ENCODE data around the gene NEU4.
"Not testable (repeated sequence)": the region's sequence is repeated elsewhere in the genome, so short reads cannot be mapped to it uniquely, and the experiment has no call there.

The NEU4 gene

DNA sequence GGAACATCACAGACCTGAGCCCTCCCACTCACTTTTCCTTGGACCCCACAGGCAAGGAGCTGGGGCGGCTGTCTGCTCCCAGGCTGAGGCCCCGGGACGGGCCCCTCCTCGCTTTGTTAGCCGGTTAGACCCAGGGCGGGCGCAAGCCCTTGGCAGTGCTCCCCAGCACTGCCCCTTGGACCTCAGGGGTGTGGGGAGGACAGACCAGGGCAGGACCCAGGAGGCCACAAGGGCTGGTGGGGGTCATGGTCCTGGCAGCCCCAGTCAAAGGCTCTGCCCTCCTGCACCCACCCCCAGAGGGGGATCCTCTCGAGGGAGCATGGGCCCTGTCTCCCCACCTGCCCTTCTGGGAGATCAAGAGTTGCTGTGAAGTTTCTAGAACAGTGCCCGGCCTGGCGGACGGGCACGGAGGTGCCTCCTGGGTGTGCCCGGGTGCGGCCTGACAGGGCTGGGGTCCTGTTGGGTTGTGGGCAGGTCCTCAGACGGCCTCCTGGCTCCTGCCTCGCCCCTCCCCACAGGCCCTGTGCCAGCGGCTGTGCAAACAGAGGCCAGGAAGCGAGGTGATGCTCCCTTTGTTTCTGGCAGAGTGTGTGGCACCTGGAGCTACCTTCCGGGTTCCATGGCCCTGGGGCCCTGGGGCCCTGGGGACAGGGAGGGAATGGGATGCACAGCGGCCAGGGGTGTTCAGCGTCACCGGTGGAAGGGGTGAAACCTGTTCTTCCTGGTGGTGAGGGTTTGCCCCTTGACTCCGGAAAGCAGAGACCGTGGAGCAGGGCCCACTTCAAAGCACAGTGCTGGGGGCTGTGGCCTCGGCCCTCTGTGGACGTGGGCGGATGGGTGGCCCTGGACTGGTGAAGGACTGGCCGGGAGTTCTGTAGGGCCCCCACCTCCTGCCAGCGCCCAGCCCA, 35.2 kb upstream of the NEU4 start:
- in situ Hi-C loops (cut with HindIII; ENCODE audit: low pct_ligation_motif_present, low pct_unique_long_range_greater_than_20kb, low sequenced_read_pairs), result no loop called here
- no peak for DNase-seq

DNA sequence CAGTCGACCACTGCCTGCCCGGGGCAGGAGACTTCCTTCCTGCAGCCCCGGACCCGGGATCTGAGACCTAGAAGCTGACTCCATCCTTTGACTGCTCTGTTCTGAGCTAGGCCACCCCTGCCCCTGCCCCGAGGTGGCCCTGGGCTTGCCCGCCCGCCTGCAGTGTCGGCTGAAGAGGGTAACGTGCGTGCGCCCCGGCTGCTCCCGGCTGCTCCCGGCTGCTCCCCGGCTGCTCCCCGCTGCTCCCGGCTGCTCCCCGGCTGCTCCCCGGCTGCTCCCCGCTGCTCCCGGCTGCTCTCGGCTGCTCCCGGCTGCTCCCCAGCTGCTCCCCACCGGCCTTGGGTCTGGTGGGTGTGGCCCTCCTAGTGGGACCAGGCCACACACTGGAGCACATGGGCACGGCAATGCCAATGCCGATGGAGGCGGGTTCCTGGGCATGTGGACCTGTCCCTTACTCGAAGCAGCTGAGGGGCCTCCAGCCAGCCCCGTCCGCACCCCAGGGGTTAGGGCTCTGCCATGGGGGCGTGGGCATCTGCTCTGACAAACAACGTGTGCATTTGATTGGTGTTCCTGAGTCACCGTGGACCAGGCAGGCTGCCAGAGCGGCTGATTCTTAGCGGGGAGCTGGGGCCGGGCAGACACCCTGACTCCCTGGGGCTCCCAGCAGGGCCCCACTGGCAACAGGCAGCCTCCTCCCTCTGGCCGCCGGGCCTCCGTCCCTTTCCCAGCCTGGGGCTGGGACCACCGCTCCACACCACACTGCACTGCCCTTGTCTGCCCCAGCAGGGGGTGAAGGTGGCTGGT, 34.4 kb upstream of the NEU4 start:
- DNase-seq, result peak; percentile 70

DNA sequence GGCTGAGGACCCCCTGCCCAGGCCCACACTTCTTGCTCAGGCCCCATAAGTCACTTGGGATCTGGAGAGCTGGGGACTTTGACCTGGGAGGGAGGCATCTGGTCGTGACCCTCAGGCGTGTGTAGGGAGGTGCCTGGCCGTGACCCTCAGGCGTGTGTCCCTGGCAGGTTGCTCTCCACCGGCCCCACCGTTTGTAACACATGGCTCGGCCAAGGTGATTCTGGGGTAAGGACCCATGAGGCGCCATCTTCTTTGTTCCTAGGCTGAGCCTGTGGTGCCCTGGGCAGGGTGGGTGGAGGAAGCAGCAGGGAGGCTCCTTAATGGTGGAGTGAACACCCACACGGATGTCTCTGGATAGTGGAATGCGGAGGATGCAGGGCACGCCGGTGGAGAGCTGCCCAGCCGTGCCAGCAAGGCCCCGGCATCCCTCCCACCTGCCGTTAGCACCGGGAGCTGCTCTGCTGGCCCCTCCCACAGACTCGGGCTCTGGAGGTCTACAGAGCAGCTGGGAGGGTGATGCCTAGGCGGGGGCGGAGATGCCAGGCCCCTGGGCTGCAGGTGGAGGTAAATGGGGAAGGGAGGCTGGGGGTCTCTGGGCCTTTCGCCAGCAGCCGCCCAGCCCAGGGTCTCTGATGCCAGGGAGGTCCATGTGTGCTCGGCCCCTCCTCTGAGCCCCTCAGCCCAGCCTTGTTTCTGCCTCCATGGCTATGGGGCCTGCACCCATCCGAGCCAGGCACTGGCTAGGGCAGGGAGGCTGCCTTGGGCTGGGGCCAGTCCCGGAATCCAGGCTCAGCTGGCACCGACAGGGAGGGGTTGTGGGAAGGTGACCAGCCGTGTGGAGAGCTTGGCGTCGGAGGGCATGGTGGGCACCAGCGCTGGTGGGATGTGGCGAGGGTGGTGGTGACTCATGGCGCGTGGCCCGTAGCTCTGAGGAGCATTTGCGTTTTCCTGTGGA, 33.5 kb upstream of the NEU4 start:
- peak; percentile 10 for DNase-seq
- in situ Hi-C loops (cut with HindIII; ENCODE audit: low pct_ligation_motif_present, low pct_unique_long_range_greater_than_20kb, low sequenced_read_pairs), result no loop called here

More for the DNA sequence above, 34.4 kb upstream of the NEU4 start:
- in situ Hi-C loops (cut with HindIII; ENCODE audit: low pct_ligation_motif_present, low pct_unique_long_range_greater_than_20kb, low sequenced_read_pairs), result no loop called here

DNA sequence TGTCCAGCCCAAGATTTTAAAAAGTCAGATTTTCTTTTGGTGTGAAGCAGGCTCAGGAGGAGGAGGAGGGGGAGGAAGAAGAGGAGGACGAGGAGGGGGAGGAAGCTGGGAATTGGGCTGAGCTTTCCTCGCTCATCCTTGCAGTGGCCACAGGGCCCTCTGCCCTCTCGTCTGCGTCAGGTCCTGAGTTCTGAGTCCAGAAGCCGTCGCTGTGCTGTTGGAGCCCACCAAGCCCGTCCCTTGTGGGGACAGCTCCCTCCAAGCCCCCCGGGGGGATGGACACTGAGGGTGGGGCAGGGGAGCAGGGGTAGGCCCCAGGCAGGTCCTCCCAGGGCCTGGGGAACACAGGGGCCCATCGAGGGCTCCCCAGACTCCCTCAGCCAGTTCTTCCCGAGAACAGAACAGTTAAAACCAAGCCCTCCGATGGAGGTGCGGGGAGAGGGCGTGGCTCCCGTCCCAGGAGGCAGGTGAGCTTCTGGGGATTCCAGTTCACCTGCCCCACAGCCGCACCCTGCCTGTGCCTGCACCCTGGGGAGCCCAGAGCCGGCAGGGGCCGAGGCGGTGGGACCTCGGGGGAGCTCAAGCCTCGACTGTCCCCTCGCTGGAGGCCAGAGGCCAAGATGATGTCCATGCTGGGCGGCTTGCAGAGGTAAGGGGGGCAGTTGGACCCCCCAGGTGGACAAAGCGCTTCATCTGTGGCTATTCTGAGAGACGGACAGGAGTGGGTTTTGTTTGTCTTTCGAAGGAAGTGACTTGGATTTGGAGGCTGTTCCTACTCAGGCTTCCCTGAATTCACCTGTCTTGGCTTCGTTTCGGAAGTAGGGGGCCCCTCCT, 32.4 kb upstream of the NEU4 start, which contains the start of gene GAL3ST2:
GAL3ST2 (plus strand) TSS at position 487 of the 834 bp plus-strand sequence; CDS start at position 621, 134 bp downstream.
- in situ Hi-C loops (cut with HindIII; ENCODE audit: low pct_ligation_motif_present, low pct_unique_long_range_greater_than_20kb, low sequenced_read_pairs), result no loop called here

DNA sequence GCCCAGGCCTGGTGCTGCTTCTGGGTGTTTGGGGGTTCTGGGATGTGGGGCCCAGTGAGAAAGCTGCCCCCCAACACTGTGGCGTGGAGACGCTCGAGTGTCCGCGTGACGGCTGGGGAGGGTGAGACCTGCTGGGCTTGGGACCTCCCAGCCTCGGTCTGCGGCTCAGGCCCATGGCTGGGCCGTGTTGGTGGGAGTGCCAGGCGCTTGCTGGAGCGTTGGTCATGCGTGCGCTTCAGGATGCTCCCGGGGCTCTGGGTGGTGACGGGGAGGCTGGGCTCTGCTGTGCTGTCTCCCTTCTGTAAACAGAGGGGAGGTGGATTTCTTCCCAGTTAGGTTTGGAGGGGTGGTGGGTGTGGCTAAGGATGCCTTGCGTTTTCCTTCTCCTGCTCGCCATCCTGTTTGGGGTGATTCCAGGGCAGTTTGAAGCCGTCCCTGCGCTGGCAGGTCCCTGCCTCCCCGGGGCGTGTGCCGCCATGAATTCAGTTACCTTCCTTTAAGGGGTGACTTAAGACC, 31.8 kb upstream of the NEU4 start:
- DNase-seq, result no peak
- in situ Hi-C loops (cut with HindIII; ENCODE audit: low pct_ligation_motif_present, low pct_unique_long_range_greater_than_20kb, low sequenced_read_pairs), result no loop called here

More for the DNA sequence above, 32.4 kb upstream of the NEU4 start, which contains the start of gene GAL3ST2:
- no peak for DNase-seq

DNA sequence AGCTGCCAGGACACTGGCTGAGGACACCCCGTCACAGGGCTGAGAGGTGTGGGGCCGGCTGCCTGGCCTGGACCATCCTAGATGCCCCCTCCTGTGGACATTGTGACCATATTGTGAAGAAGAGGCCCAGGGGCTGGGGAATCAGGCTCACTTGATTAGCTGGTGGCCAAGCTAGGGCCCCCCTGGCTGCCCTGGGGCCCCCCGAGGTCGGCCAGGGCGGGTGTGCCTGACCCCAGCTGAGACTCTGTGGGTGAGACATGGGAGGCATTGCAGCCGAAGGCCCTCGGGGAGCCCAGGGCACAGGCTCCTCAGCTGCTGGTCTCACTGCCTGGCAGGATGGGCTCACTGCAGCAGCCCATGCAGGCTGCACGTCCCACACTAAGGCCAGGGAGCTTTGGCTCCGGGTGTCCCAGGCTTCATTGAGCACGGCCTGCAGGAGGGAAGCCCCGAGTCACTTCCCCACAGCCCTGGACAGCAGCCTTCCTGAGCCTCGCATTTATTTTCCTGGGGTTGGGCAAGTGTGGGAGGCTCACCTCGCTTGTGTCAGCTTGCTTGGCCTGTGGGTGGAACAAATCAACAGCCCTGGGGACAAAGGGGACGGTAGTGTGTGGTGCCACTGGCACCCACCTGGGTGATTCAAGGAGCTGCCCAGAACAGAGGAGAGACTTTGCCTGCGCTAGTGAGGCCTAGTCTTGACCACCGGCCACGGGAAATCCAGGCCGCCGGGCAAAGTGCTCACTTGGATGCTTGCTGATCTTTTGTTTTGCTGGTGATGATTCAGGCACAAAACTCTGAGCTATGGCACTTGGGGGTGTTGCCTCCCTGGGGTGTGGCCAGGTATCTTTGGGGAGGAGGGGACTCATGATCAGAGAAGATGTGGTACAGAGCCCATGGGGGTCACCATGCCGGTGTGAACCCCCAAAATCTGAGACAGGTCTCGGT, 31.0 kb upstream of the NEU4 start:
- in situ Hi-C loops (cut with HindIII; ENCODE audit: low pct_ligation_motif_present, low pct_unique_long_range_greater_than_20kb, low sequenced_read_pairs), result no loop called here
- DNase-seq, result no peak

DNA sequence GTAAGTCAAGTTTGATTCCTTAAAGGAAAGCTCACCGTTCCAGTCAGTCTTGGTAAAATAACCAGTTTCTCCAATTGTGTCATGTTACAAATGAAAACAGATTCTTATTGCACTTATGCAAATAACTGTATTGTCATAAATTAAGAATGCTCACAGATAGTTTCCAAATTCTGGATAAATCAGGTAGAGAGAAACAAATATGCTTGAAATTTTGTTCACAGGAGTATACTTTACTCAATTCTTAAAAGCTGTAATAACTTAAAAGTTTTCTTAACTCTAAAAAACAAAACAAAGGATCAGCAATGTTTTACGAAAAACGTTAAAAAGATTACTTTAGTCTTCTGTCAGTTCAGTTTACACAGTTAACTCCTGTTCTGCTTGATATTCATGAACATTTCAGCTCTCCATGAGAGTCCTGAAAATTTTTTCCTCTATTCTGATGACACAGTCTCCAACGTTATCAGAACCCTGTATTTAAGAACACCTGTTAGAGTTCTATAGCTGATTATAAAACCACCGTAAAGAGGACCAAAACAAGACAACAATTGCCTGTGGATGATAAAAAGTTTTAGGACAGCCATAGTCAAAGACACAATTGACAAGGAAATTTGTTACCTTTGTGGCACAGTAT, 27.9 kb upstream of the NEU4 start:
- no peak for DNase-seq
- in situ Hi-C loops (cut with HindIII; ENCODE audit: low pct_ligation_motif_present, low pct_unique_long_range_greater_than_20kb, low sequenced_read_pairs), result no loop called here

DNA sequence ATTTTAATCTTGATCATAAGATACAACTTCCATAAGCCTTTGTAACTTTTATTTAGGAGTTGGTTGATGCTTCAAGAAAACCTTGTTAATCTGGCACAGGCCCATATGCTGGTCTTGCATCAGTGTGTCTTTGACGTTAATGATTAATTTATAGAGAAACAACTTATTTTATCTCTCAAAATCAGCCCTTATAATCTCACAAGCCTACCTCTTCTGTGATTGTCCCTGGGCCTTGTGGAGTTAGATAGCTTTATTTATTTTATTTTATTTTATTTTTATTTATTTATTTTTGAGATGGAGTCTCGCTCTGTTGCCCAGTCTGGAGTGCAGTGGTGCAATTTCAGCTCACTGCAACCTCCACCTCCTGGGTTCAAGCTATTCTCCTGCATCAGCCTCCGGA, 26.9 kb upstream of the NEU4 start:
- DNase-seq; in situ Hi-C loops (cut with HindIII; ENCODE audit: low pct_ligation_motif_present, low pct_unique_long_range_greater_than_20kb, low sequenced_read_pairs): not testable (repeated sequence)

DNA sequence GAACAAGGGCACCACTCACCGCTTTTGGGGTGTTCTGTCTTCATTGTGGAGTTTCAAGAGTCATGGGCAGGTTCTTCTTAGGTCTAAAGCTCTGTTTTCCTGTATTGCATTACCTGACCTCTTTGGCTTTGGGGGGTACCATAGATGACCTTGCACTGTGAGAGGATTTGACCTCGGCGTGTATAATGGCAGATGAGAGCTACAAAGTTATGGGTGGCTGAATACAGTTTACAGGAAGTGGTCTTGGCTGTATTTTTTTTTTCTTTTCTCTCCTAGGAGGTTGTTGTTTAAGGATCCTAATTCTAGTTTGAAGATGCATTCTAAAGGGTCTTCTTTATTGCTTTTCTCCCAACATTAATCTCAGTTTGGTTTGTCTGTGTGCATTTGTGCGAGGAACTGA, 20.9 kb upstream of the NEU4 start:
- DNase-seq, result no peak
- in situ Hi-C loops (cut with HindIII; ENCODE audit: low pct_ligation_motif_present, low pct_unique_long_range_greater_than_20kb, low sequenced_read_pairs), result no loop called here

DNA sequence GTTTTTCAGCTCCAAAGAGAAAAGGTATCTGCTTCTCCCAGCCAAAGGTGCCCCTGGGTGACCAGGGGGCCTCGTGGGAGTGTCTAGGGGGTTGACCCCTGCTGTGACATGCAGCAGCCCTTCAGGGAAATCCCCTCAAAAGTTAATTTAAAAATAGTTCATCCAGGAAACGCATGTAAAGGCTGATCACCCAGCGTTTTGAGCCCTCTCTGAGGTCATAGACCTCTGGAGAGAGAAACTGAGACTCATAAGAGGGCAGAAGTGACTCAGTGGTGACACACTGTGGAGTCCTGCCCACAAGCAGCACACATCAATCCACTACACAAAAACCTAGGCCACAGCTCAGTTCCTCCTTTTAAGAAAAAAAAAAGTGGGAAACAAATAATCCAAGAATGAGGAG, 20.4 kb upstream of the NEU4 start:
- in situ Hi-C loops (cut with HindIII; ENCODE audit: low pct_ligation_motif_present, low pct_unique_long_range_greater_than_20kb, low sequenced_read_pairs), result no loop called here
- DNase-seq, result no peak

DNA sequence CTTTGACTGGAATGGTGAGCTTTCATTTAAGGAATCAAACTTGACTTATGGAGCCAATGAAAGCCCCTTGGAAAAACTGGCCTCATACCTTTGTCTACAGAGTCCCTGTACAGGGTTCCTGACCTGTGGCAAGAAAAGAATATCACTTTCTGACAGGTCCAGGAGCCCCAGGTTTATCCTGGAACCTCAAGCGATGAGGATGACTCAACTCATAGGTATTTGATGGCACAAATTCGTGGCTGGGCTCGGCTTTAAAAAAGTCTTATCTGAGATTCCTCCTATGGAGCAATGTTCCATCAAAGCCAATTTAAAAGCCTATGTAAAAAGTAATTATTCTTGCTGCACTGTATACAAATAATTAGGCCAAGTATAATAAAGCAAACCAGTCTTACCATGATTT, 17.6 kb upstream of the NEU4 start:
- DNase-seq, result peak; percentile 17
- in situ Hi-C loops (cut with HindIII; ENCODE audit: low pct_ligation_motif_present, low pct_unique_long_range_greater_than_20kb, low sequenced_read_pairs), result not testable (repeated sequence)

DNA sequence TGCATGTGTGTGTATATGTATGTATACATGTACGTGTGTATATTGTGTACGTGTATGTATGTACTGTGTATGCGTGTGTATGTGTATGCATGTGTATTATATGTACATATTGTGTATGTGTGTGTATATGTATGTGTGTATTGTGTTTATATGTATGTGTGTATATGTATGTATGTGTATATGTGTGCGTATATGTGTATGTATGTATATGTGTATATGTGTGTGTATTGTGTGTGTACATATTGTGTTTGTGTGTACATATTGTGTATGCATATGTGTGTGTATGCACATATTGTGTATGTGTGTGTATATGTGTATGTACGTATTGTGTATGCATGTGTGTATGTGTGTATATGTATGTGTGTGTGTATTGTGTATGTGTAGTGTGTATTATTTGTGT, 15.6 kb upstream of the NEU4 start:
- in situ Hi-C loops (cut with HindIII; ENCODE audit: low pct_ligation_motif_present, low pct_unique_long_range_greater_than_20kb, low sequenced_read_pairs), result no loop called here
- no peak for DNase-seq

DNA sequence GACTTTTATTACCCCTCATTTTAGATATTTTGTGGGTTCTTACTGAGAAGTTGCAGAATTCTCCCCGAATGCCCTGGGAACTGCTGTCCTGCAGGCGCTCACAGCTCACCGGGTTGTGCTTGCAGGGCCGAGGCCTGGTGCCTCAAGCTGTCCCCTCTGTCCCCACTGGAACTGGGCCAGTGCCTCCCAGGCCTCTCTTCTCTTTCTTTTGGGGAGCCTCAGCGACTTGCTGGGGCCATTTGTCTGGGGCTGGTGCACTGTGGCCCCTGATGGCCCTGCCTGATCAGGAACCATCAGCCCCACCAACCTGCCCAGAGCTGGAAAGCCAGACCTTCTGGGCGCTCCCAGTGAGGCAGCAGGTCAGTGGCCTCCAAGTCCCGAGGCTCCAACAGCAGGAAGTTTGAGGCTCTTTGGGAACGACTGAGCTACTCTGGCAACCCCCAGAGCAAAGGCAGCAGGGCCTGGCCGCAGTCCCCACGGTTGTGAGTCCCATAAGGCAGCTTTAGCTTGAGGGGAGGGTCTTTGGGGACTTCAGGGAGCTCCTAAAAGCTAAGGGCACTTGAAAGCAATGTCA, 14.7 kb upstream of the NEU4 start:
- in situ Hi-C loops (cut with HindIII; ENCODE audit: low pct_ligation_motif_present, low pct_unique_long_range_greater_than_20kb, low sequenced_read_pairs), result no loop called here
- no peak for DNase-seq

DNA sequence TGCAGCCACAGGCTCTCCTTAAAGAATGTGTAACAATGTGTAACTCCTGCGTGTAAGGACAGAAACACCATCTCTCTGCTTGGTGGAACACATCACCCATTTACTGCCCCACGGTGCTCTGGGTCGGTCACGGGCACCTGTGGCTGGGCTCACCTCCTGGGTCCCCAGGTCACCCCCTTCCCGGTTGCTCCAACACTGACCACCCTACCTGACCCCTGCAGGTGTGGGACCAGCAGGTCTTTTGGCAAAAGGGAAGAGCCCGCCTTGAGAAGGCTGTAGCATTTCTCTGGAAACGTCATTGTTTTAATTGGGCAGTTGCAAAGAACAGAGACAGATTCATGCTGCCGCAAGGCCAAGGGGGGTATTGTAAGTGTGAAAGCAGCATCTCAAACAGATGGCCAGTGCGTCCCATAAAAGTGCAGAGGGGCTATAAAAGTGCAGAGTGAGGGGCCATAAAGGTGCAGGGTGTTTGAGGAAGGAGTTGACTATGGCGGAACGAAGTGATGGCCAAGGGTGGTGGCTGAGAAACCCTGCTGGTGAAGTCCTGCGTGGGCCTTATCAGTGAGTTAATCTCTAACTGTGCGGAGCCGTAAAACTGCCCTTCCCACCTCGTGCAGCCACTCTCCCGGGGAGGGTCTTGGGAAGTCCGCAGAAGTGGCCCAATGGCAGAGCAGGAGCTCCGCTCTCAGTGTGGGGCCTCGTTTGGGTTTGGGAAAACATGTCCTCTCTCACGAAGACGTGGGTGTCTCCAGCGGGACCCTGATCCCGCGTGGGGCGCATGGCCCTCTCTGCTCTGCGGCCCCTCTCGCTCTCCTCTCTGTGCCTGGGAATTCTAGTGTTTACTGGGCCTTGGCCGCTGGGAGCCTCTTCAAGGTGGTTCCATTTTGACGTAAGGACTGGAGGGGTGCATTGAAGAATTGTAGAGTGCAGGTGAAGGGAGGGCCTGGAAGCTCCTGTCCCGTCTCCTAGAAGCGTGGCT, 13.7 kb upstream of the NEU4 start:
- no peak for DNase-seq
- in situ Hi-C loops (cut with HindIII; ENCODE audit: low pct_ligation_motif_present, low pct_unique_long_range_greater_than_20kb, low sequenced_read_pairs), result no loop called here

DNA sequence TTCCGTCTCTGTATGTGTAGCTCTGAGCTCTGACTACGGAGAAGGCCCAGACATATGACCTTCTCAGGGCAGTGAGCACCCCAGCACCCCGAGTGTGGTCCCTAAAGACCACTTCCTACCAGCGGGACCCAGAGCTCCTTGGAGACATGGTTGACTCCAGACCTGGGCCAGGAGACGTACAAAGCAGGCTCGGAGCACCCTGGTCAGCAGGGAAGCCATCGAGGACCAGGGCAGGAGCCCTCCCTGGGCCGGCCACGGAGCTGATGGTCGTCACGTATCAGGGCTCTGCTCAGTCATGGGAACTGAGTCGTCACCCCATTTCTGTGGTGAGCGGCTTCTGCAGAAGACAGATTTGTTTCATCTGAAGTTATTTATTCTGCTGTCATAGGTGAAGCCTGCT, 12.8 kb upstream of the NEU4 start:
- no peak for DNase-seq
- in situ Hi-C loops (cut with HindIII; ENCODE audit: low pct_ligation_motif_present, low pct_unique_long_range_greater_than_20kb, low sequenced_read_pairs), result no loop called here
